Liver (tissue), 3 donors: ENCODE results near the gene IER2.

Experiments
- CTCF ChIP-seq: fragments of 150-350 bp; IDR thresholded peaks from 2 replicates; pipeline ENCODE4 v1.5.1; 2017; ENCODE audit warnings: improper control_type of control experiment, low read depth, low read length; ENCODE audit not compliant: missing input control
- GABPA ChIP-seq, 2 donors: IDR thresholded peaks in 1 of 2; conservative IDR thresholded peaks in 1 of 2; 2 replicates each; pipeline ENCODE4 v1.6.1; 2016; ENCODE audit warnings: antibody characterized with exemption in 2 of 2, mild to moderate bottlenecking in 1 of 2, moderate library complexity in 1 of 2
- JUND ChIP-seq, 2 donors: IDR thresholded peaks; 2 replicates each; pipeline ENCODE4 v1.6.1; 2016; ENCODE audit warnings: antibody characterized with exemption in 2 of 2
- RXRA ChIP-seq, 2 donors: IDR thresholded peaks; 2 replicates each; pipeline ENCODE4 v1.6.1; 2017 to 2018; ENCODE audit warnings: antibody characterized with exemption in 2 of 2, mild to moderate bottlenecking in 1 of 2
- SP1 ChIP-seq: IDR thresholded peaks from 2 replicates; pipeline ENCODE4 v1.6.1; 2018; ENCODE audit warnings: antibody characterized with exemption, mild to moderate bottlenecking
- TAF1 ChIP-seq: conservative IDR thresholded peaks from 2 replicates; pipeline ENCODE4 v1.6.1; 2016; ENCODE audit warnings: antibody characterized with exemption, mild to moderate bottlenecking
- YY1 ChIP-seq: IDR thresholded peaks from 2 replicates; pipeline ENCODE4 v1.6.1; 2016; ENCODE audit warnings: antibody characterized with exemption, mild to moderate bottlenecking
- TF ChIP-seq, protein P1 (sequence below): IDR thresholded peaks from 2 replicates; pipeline ENCODE4 v1.6.1; 2016; ENCODE audit warnings: antibody characterized with exemption
- TF ChIP-seq, protein P2 (sequence below): IDR thresholded peaks from 2 replicates; pipeline ENCODE4 v1.6.1; 2016; ENCODE audit warnings: antibody characterized with exemption
- TF ChIP-seq, protein P3 (sequence below): IDR thresholded peaks from 2 replicates; pipeline ENCODE4 v1.6.1; 2016; ENCODE audit warnings: antibody characterized with exemption
- donor health status: healthy.
- donor health status: healthy.

GRCh38 chr19:13102416-13102665, 47.9 kb upstream of the IER2 start:
- TF ChIP-seq CTCF, result no peak
- TF ChIP-seq RXRA (IDR thresholded peaks at IDR 0.05), result no peak
- TF ChIP-seq, protein P1, sequence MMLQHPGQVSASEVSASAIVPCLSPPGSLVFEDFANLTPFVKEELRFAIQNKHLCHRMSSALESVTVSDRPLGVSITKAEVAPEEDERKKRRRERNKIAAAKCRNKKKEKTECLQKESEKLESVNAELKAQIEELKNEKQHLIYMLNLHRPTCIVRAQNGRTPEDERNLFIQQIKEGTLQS, result no peak
- TF ChIP-seq, protein P2, sequence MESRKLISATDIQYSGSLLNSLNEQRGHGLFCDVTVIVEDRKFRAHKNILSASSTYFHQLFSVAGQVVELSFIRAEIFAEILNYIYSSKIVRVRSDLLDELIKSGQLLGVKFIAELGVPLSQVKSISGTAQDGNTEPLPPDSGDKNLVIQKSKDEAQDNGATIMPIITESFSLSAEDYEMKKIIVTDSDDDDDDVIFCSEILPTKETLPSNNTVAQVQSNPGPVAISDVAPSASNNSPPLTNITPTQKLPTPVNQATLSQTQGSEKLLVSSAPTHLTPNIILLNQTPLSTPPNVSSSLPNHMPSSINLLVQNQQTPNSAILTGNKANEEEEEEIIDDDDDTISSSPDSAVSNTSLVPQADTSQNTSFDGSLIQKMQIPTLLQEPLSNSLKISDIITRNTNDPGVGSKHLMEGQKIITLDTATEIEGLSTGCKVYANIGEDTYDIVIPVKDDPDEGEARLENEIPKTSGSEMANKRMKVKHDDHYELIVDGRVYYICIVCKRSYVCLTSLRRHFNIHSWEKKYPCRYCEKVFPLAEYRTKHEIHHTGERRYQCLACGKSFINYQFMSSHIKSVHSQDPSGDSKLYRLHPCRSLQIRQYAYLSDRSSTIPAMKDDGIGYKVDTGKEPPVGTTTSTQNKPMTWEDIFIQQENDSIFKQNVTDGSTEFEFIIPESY, result no peak
- no peak for TF ChIP-seq GABPA (IDR thresholded peaks at IDR 0.05 in 1 of 2, conservative IDR thresholded peaks at IDR 0.05 in 1 of 2)
- TF ChIP-seq, protein P3, sequence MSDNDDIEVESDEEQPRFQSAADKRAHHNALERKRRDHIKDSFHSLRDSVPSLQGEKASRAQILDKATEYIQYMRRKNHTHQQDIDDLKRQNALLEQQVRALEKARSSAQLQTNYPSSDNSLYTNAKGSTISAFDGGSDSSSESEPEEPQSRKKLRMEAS, result no peak
- TF ChIP-seq SP1, result no peak
- TF ChIP-seq JUND (IDR thresholded peaks at IDR 0.05), result no peak
- TF ChIP-seq TAF1, result no peak
- no peak for TF ChIP-seq YY1
